Lung (tissue), 12 donors: Measurements from ENCODE around the gene PTP4A1. TPM values are rescaled to one million over a fixed set of nuclear protein-coding genes. Genes with fewer than 3 reads are reported as not detected.

ENCODE experiments used
- ATAC-seq: fragments of 200-7000 bp; cut with Tn5 transposase; one replicate; pipeline ENCODE4 v1.9.1; 2020; ENCODE audit warnings: moderate number of reproducible peaks; ENCODE audit not compliant: insufficient read depth, low FRiP score
- DNase-seq, 3 donors: peaks; one replicate each; pipeline ENCODE4 v3.0.0-alpha.2; 2013 to 2017
- H3K27ac ChIP-seq, 2 donors: one replicate each; pipeline ENCODE4 v1.5.1; 2013; ENCODE audit warnings: mild to moderate bottlenecking in 2 of 2, moderate library complexity in 2 of 2, control low read depth in 1 of 2, inconsistent platforms in 1 of 2, low read depth in 1 of 2, low read length in 1 of 2
- H3K27me3 ChIP-seq, 3 donors: one replicate each; pipeline ENCODE4 v1.5.1; 2013; ENCODE audit warnings: low read length in 2 of 3; ENCODE audit not compliant: control insufficient read depth in 3 of 3, insufficient read depth in 3 of 3
- H3K36me3 ChIP-seq, 4 donors: one replicate each; pipeline ENCODE4 v1.5.1; 2013; ENCODE audit warnings: low read length in 4 of 4, mild to moderate bottlenecking in 1 of 4, moderate library complexity in 1 of 4; ENCODE audit not compliant: control insufficient read depth in 4 of 4, insufficient read depth in 4 of 4
- H3K4me1 ChIP-seq, 5 donors: one replicate each; pipeline ENCODE4 v1.5.1; 2013; ENCODE audit warnings: low read length in 5 of 5, mild to moderate bottlenecking in 2 of 5, moderate library complexity in 1 of 5; ENCODE audit not compliant: control insufficient read depth in 5 of 5, insufficient read depth in 5 of 5
- H3K4me3 ChIP-seq: one replicate; pipeline ENCODE4 v1.5.1; 2013; ENCODE audit warnings: mild to moderate bottlenecking, control low read depth, moderate library complexity
- H3K9ac ChIP-seq, 2 donors: one replicate each; pipeline ENCODE4 v1.5.1; 2013; ENCODE audit warnings: low read length in 2 of 2, control low read depth in 1 of 2; ENCODE audit not compliant: insufficient read depth in 1 of 2
- H3K9me3 ChIP-seq, 4 donors: one replicate each; pipeline ENCODE4 v1.5.1; 2013; ENCODE audit warnings: low read length in 3 of 4, mild to moderate bottlenecking in 1 of 4, moderate library complexity in 1 of 4; ENCODE audit not compliant: control insufficient read depth in 4 of 4, insufficient read depth in 3 of 4
- WGBS, 2 donors: extraction: QIAGEN DNeasy Blood & Tissue Kit; methylation state at CpG; one replicate each; pipeline ENCODE4 v1.1.7; 2013; 5-methylcytosine and 5-hydroxymethylcytosine counted together
- polyA plus RNA-seq, 2 donors: library from polyadenylated mRNA; stranded (reverse); fragments of 200-250 nt; gene quantifications; one replicate each; pipeline ENCODE4 v1.2.1, GENCODE V29; 2013
- total RNA-seq, 2 donors: library from RNA; depleted of rRNA in 1 of 2; stranded (reverse); fragments of >200 nt in 1 of 2; gene quantifications; one replicate each; pipeline ENCODE4 v1.2.1, GENCODE V29; 2014 to 2021
- TF ChIP-seq, protein P1 (sequence below): IDR thresholded peaks from 2 replicates; pipeline ENCODE4 v1.5.1; 2012; ENCODE audit warnings: mild to moderate bottlenecking; ENCODE audit errors: control extremely low read depth, extremely low read depth
- donor health status: control.
- donor health status: control.
- donor health status: Bipolar disorder and iron deficiency.
- donor health status: healthy.
- donor health status: DM: yes; HTN: yes; CAD: no.

The PTP4A1 gene
- total and polyA plus RNA-seq, 4 donors = 30.4 to 359 (median 50.2) TPM

DNA sequence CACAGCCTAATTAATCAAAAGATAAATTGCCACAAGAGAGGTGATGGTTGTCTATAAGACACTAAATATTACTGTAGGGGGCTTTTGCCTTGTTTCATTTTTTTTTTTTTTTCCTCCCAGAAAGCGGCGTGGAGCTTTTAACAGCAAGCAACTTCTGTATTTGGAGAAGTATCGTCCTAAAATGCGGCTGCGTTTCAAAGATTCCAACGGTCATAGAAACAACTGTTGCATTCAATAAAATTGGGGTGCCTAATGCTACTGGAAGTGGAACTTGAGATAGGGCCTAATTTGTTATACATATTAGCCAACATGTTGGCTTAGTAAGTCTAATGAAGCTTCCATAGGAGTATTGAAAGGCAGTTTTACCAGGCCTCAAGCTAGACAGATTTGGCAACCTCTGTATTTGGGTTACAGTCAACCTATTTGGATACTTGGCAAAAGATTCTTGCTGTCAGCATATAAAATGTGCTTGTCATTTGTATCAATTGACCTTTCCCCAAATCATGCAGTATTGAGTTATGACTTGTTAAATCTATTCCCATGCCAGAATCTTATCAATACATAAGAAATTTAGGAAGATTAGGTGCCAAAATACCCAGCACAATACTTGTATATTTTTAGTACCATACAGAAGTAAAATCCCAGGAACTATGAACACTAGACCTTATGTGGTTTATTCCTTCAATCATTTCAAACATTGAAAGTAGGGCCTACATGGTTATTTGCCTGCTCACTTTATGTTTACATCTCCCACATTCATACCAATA lies 7.8 kb downstream of the PTP4A1 start:
- 99 to 100% methylated on average over 6 of the region's 6 CpGs for WGBS, 2 donors
- DNase-seq = no peak
- no peak for ATAC-seq
- TF ChIP-seq, protein P1, sequence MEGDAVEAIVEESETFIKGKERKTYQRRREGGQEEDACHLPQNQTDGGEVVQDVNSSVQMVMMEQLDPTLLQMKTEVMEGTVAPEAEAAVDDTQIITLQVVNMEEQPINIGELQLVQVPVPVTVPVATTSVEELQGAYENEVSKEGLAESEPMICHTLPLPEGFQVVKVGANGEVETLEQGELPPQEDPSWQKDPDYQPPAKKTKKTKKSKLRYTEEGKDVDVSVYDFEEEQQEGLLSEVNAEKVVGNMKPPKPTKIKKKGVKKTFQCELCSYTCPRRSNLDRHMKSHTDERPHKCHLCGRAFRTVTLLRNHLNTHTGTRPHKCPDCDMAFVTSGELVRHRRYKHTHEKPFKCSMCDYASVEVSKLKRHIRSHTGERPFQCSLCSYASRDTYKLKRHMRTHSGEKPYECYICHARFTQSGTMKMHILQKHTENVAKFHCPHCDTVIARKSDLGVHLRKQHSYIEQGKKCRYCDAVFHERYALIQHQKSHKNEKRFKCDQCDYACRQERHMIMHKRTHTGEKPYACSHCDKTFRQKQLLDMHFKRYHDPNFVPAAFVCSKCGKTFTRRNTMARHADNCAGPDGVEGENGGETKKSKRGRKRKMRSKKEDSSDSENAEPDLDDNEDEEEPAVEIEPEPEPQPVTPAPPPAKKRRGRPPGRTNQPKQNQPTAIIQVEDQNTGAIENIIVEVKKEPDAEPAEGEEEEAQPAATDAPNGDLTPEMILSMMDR = no peak
- Histone ChIP-seq H3K27me3 (no peaks in the 10 kb centered on the region), H3K4me1 (peaks cover 0 to 4% (median 0%) of the 10 kb centered on the region in 5 donors), H3K9ac (no peak overlapping the region), H3K27ac (no peak overlapping the region), H3K9me3 (no peaks in the 10 kb centered on the region), H3K36me3 (peaks cover 8 to 20% (median 14%) of the 10 kb centered on the region in 4 donors), H3K4me3 (no peak overlapping the region)

DNA sequence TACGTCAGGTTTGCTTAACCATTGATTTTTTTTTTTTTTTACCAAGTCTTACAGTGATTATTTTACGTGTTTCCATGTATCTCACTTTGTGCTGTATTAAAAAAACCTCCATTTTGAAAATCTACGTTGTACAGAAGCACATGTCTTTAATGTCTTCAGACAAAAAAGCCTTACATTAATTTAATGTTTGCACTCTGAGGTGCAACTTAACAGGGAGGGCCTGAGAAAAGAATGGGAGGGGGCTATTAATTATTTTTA lies 8.4 kb downstream of the PTP4A1 start:
- Histone ChIP-seq H3K9me3 (no peaks in the 10 kb centered on the region), H3K4me1 (peaks cover 0 to 4% (median 0%) of the 10 kb centered on the region in 5 donors), H3K4me3 (no peak overlapping the region), H3K9ac (no peak overlapping the region), H3K36me3 (peaks cover 8 to 20% (median 14%) of the 10 kb centered on the region in 4 donors), H3K27me3 (no peaks in the 10 kb centered on the region), H3K27ac (no peak overlapping the region)
- DNase-seq (no peak), ATAC-seq (no peak)
- 84 to 92% methylated on average over 3 of the region's 3 CpGs for WGBS, 2 donors
- TF ChIP-seq, protein P1 = no peak

DNA sequence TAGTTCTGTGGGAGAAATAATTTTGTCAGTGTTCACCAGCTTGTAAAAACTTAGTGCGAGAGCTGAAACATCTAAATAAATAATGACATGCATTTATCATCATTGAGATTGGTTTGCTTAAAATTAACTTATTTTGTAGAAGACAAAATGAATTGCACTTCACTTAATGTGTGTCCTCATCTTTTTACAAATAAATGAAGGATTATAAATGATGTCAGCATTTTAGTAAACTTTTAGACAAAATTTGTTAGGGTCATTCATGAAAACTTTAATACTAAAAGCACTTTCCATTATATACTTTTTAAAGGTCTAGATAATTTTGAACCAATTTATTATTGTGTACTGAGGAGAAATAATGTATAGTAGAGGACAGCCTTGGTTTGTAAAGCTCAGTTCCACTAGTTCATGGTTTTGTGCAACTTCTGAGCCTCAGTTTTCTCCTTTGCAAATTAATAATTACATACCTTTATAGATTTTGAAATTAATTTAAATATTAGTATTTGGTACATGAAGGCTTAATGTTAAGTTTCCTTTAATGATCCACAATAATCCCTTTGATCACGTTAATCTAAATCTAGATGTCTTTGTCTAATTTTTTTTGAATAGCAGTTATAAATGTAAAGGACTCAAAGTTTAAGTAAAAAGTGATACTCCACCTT lies 9.2 kb downstream of the PTP4A1 start:
- no peak overlapping the region for H3K27ac ChIP-seq
- H3K27me3 ChIP-seq = no peaks in the 10 kb centered on the region
- no peak for DNase-seq
- no peak overlapping the region for H3K9ac ChIP-seq
- no peak for ATAC-seq
- peaks cover 8 to 18% (median 14%) of the 10 kb centered on the region in 4 donors for H3K36me3 ChIP-seq
- WGBS, 2 donors = 95 to 99% methylated on average over 2 of the region's 2 CpGs
- TF ChIP-seq, protein P1 = no peak
- H3K9me3 ChIP-seq = no peaks in the 10 kb centered on the region
- no peak overlapping the region for H3K4me3 ChIP-seq
- peaks cover 0 to 4% (median 0%) of the 10 kb centered on the region in 5 donors for H3K4me1 ChIP-seq
